ENCODE results near the gene CRYGB. TPM values are rescaled to one million over a fixed set of nuclear protein-coding genes. Genes with fewer than 3 reads are reported as not detected.

CRYGB gene
- total and polyA plus RNA-seq, 2 of the 13 experiments (the other 11 are each of a cell fraction or from before 2014, with no cell fraction given): not detected

GRCh38 chr2:208129744-208130711 lies 15.9 kb downstream of the CRYGB start, which contains the start of gene CRYGC (continued):
- TF ChIP-seq ZNF557 (CRISPR knock-in tag; IDR thresholded peaks at IDR 0.05) (no peak), ATF7-NPFF (CRISPR knock-in tag; IDR thresholded peaks at IDR 0.05; ENCODE audit: low read depth) (no peak), ZNF407 (CRISPR knock-in tag; IDR thresholded peaks at IDR 0.05; ENCODE audit: not compliant biosample characterization) (no peak), PRDM10 (CRISPR knock-in tag; IDR thresholded peaks at IDR 0.05; ENCODE audit: low read depth) (no peak), SKIL (CRISPR knock-in tag; IDR thresholded peaks at IDR 0.05; ENCODE audit: borderline replicate concordance) (no peak)

All from HepG2 (cell line).